GM12892 (cell line): ENCODE data around the gene ZBTB20.

Source experiments
- DNase-seq: peaks from one replicate; pipeline ENCODE4 v3.0.0; 2011; ENCODE audit not compliant: insufficient read length
- FAIRE-seq: peaks from 2 replicates; lab custom pipeline; 2011; peaks lifted over from hg19 to GRCh38; lab: Jason Lieb, UNC
- POLR2A ChIP-seq: IDR thresholded peaks from 2 replicates; pipeline ENCODE4 v1.6.1; 2011; ENCODE audit warnings: low read depth, low read length, control low read depth
- POLR2AphosphoS5 ChIP-seq: IDR thresholded peaks from 2 replicates; pipeline ENCODE4 v1.6.1; 2011; ENCODE audit warnings: low read depth, low read length, control low read depth
- TAF1 ChIP-seq: IDR thresholded peaks from 2 replicates; pipeline ENCODE4 v1.6.1; 2011; ENCODE audit warnings: low read depth, mild to moderate bottlenecking, control low read depth, low read length, borderline replicate concordance

Gene ZBTB20

GRCh38 chr3:114800272-114801031 is 346.6 kb downstream of the ZBTB20 start:
- no peak for DNase-seq
- no peak for FAIRE-seq
- no peak for TF ChIP-seq POLR2A
- no peak for TF ChIP-seq TAF1
- TF ChIP-seq POLR2AphosphoS5: no peak

- FAIRE-seq (no peak), DNase-seq (no peak)
- no peak for TF ChIP-seq POLR2A
- TF ChIP-seq TAF1: no peak
- TF ChIP-seq POLR2AphosphoS5: no peak
Observed at GRCh38 chr3:114799816-114800215, 347.3 kb downstream of the ZBTB20 start.

- no peak for FAIRE-seq
- no peak for DNase-seq
- TF ChIP-seq POLR2A (no peak), TAF1 (no peak), POLR2AphosphoS5 (no peak)
Observed at GRCh38 chr3:114796796-114797195, 350.3 kb downstream of the ZBTB20 start.

GRCh38 chr3:114794894-114795630 is 352.0 kb downstream of the ZBTB20 start:
- FAIRE-seq: no peak
- DNase-seq: no peak
- no peak for TF ChIP-seq POLR2A
- no peak for TF ChIP-seq POLR2AphosphoS5
- TF ChIP-seq TAF1: no peak

- FAIRE-seq (no peak), DNase-seq (no peak)
- TF ChIP-seq POLR2AphosphoS5 (no peak), POLR2A (no peak)
Observed at GRCh38 chr3:114792159-114792918, 354.7 kb downstream of the ZBTB20 start.

GRCh38 chr3:114790752-114791151 is 356.3 kb downstream of the ZBTB20 start:
- no peak for TF ChIP-seq POLR2A
- no peak for TF ChIP-seq POLR2AphosphoS5
- no peak for TF ChIP-seq TAF1
- FAIRE-seq (no peak), DNase-seq (no peak)

GRCh38 chr3:114789803-114790202 is 357.3 kb downstream of the ZBTB20 start:
- FAIRE-seq (no peak), DNase-seq (no peak)
- TF ChIP-seq POLR2AphosphoS5 (no peak), POLR2A (no peak), TAF1 (no peak)

GRCh38 chr3:114775395-114775794 is 371.7 kb downstream of the ZBTB20 start:
- TF ChIP-seq POLR2AphosphoS5: no peak
- TF ChIP-seq POLR2A: no peak
- TF ChIP-seq TAF1: no peak
- DNase-seq: no peak
- FAIRE-seq: no peak

- DNase-seq: no peak
- TF ChIP-seq POLR2A (no peak), POLR2AphosphoS5 (no peak), TAF1 (no peak)
- FAIRE-seq: no peak
Observed at GRCh38 chr3:114770874-114771273, 376.2 kb downstream of the ZBTB20 start.

- TF ChIP-seq POLR2AphosphoS5 (no peak), POLR2A (no peak), TAF1 (no peak)
- FAIRE-seq (no peak), DNase-seq (no peak)
Observed at GRCh38 chr3:114764056-114764492, 383.0 kb downstream of the ZBTB20 start.

- FAIRE-seq (no peak), DNase-seq (no peak)
- TF ChIP-seq POLR2AphosphoS5 (no peak), TAF1 (no peak), POLR2A (no peak)
Observed at GRCh38 chr3:114762144-114762543, 384.9 kb downstream of the ZBTB20 start.

GRCh38 chr3:114760679-114761078 is 386.4 kb downstream of the ZBTB20 start:
- no peak for DNase-seq
- TF ChIP-seq POLR2AphosphoS5: no peak
- TF ChIP-seq POLR2A: no peak
- no peak for TF ChIP-seq TAF1
- FAIRE-seq: peak; percentile 74
